A673 (cell line): ENCODE results near the gene RBM17. TPM values are rescaled to one million over a fixed set of nuclear protein-coding genes. Genes with fewer than 3 reads are reported as not detected.

ENCODE experiments used
- BruUV-seq: library from RNA; stranded (reverse); fragments of 400-500 nt; replicated peaks from 2 replicates; lab custom pipeline; 2021; lab: Mats Ljungman, UMichigan
- CTCF ChIA-PET: fragments of 300-600 bp; sonication (Branson Sonifier 250); formaldehyde crosslinking; loops from one replicate; lab custom pipeline; 2022; ENCODE audit warnings: antibody characterized with exemption; lab: Charles Lee
- POLR2A ChIA-PET: fragments of 300-600 bp; sonication (Branson Sonifier 250); formaldehyde crosslinking; loops from one replicate; lab custom pipeline; 2022; ENCODE audit warnings: antibody characterized with exemption; ENCODE audit not compliant: low non-redundant PET; lab: Charles Lee
- DNase-seq: peaks from one replicate; pipeline ENCODE4 v3.0.0-alpha.2; 2015; ENCODE audit warnings: low spot score
- H3K27ac ChIP-seq: fragments of 200-600 bp; sonication (generic); 2 replicates; pipeline ENCODE4 v1.5.1; 2016; ENCODE audit warnings: mixed run types, low read depth, mild to moderate bottlenecking, mixed read lengths, antibody characterized with exemption, low read length; ENCODE audit not compliant: poor library complexity, severe bottlenecking
- H3K27me3 ChIP-seq: fragments of 200-600 bp; sonication (generic); replicated peaks from 2 replicates; pipeline ENCODE4 v1.6.1; 2017; ENCODE audit warnings: mixed run types, low read depth, mild to moderate bottlenecking, mixed read lengths, antibody characterized with exemption, low read length; ENCODE audit not compliant: insufficient read depth, poor library complexity
- H3K36me3 ChIP-seq: fragments of 200-600 bp; sonication (generic); 2 replicates; pipeline ENCODE4 v1.6.1; 2016; ENCODE audit warnings: mixed run types, mild to moderate bottlenecking, mixed read lengths, antibody characterized with exemption, low read length; ENCODE audit not compliant: insufficient read depth, poor library complexity, severe bottlenecking
- H3K4me1 ChIP-seq: fragments of 200-600 bp; sonication (generic); 2 replicates; pipeline ENCODE4 v1.6.1; 2017; ENCODE audit warnings: mixed run types, mild to moderate bottlenecking, mixed read lengths, antibody characterized with exemption, low read length; ENCODE audit not compliant: insufficient read depth, poor library complexity, severe bottlenecking
- H3K4me3 ChIP-seq: fragments of 200-600 bp; sonication (generic); 2 replicates; pipeline ENCODE4 v1.5.1; 2016; ENCODE audit warnings: low read depth, mixed run types, mild to moderate bottlenecking, mixed read lengths, low read length; ENCODE audit not compliant: poor library complexity, severe bottlenecking
- H3K9me3 ChIP-seq: fragments of 200-600 bp; sonication (generic); 2 replicates; pipeline ENCODE4 v1.6.1; 2016; ENCODE audit warnings: mixed run types, low read depth, mild to moderate bottlenecking, mixed read lengths, antibody characterized with exemption, low read length; ENCODE audit not compliant: poor library complexity, severe bottlenecking
- CTCF ChIP-seq: fragments of 300-800, 200-600 bp; sonication (generic); conservative IDR thresholded peaks from 2 replicates; pipeline ENCODE4 v1.5.1; 2017; ENCODE audit warnings: low read depth, mild to moderate bottlenecking, antibody characterized with exemption, low read length, moderate library complexity, mixed read lengths
- EZH2 ChIP-seq: fragments of 200-600 bp; sonication (generic); IDR thresholded peaks from 2 replicates; pipeline ENCODE4 v1.6.1; 2017; ENCODE audit warnings: borderline replicate concordance, low read depth, mild to moderate bottlenecking, mixed read lengths, antibody characterized with exemption, low read length; ENCODE audit not compliant: poor library complexity, severe bottlenecking
- intact Hi-C: fragments of 100-400 bp; cut with micrococcal nuclease; formaldehyde crosslinking; loops from one replicate; pipeline ENCODE4 v1.10.0; 2022; ENCODE audit not compliant: unreplicated experiment
- total RNA-seq: library from RNA; stranded (reverse); gene quantifications from 2 replicates; pipeline ENCODE4 v1.2.3, GENCODE V29; 2021

Gene RBM17
- total RNA-seq, 1 experiment from 2014 or later: 195 TPM

- no peak for DNase-seq
- TF ChIP-seq EZH2 (no peak), CTCF (no peak)
- no peaks in the 10 kb centered on the region for H3K9me3 ChIP-seq
- H3K4me3 ChIP-seq: no peak overlapping the region
- no peaks in the 10 kb centered on the region for H3K4me1 ChIP-seq
- intact Hi-C loops: no loop called here
- ChIA-PET CTCF (no interaction called here), POLR2A (no interaction called here)
- H3K27ac ChIP-seq: no peak overlapping the region
- H3K27me3 ChIP-seq: peaks cover 31% of the 10 kb centered on the region
- H3K36me3 ChIP-seq: no peaks in the 10 kb centered on the region
- BruUV-seq: no TSS peak
Observed at GRCh38 chr10:6058682-6059475, 30.0 kb upstream of the RBM17 start.

GRCh38 chr10:6059506-6059905 is 29.3 kb upstream of the RBM17 start:
- peaks cover 31% of the 10 kb centered on the region for H3K27me3 ChIP-seq
- ChIA-PET POLR2A (no interaction called here), CTCF (no interaction called here)
- H3K36me3 ChIP-seq: no peaks in the 10 kb centered on the region
- TF ChIP-seq CTCF (no peak), EZH2 (no peak)
- DNase-seq: no peak
- no TSS peak for BruUV-seq
- H3K4me1 ChIP-seq: no peaks in the 10 kb centered on the region
- H3K9me3 ChIP-seq: no peaks in the 10 kb centered on the region
- no peak overlapping the region for H3K27ac ChIP-seq
- intact Hi-C loops: no loop called here
- H3K4me3 ChIP-seq: no peak overlapping the region

- no peak for DNase-seq
- CTCF ChIA-PET: no interaction called here
Observed at GRCh38 chr10:6061056-6061455, 27.8 kb upstream of the RBM17 start.

More at GRCh38 chr10:6061056-6061455, 27.8 kb upstream of the RBM17 start:
- POLR2A ChIA-PET: no interaction called here
- Histone ChIP-seq H3K4me3 (no peak overlapping the region), H3K9me3 (no peaks in the 10 kb centered on the region), H3K36me3 (no peaks in the 10 kb centered on the region), H3K27me3 (peaks cover 38% of the 10 kb centered on the region), H3K27ac (no peak overlapping the region), H3K4me1 (no peaks in the 10 kb centered on the region)
- no TSS peak for BruUV-seq
- intact Hi-C loops: no loop called here
- TF ChIP-seq CTCF: no peak
- no peak for TF ChIP-seq EZH2
